ENCODE results near the gene SUPT20H. TPM values are rescaled to one million over a fixed set of nuclear protein-coding genes. Genes with fewer than 3 reads are reported as not detected.
A peak's percentile ranks its signal among the peaks of the same experiment; 100 is the strongest.

The SUPT20H gene
- total RNA-seq, 1 donor from 2014 or later, result 47.0 TPM

GRCh38 chr13:37014609-37015008 is 44.9 kb downstream of the SUPT20H start:
- Histone ChIP-seq H3K4me1 (ENCODE audit: control insufficient read depth in 3 of 3, insufficient read depth in 3 of 3, low read length in 3 of 3) (no peaks in the 10 kb centered on the region), H3K27ac (ENCODE audit: low read depth, low read length) (no peak overlapping the region), H3K27me3 (ENCODE audit: control insufficient read depth in 3 of 3, insufficient read depth in 3 of 3, low read length in 3 of 3) (no peaks in the 10 kb centered on the region), H3K9ac (ENCODE audit: low read depth in 1 of 3, low read length in 3 of 3) (no peak overlapping the region), H3K4me3 (ENCODE audit: low read length in 3 of 3) (no peak overlapping the region), H3K9me3 (ENCODE audit: control insufficient read depth in 3 of 3, low read length in 3 of 3) (no peaks in the 10 kb centered on the region), H3K36me3 (ENCODE audit: control insufficient read depth in 3 of 3, insufficient read depth in 3 of 3, low read length in 3 of 3) (peaks cover 18 to 53% (median 44%) of the 10 kb centered on the region in 3 donors)

GRCh38 chr13:37011788-37012187 is 47.7 kb downstream of the SUPT20H start:
- H3K36me3 ChIP-seq (ENCODE audit: control insufficient read depth in 3 of 3, insufficient read depth in 3 of 3, low read length in 3 of 3), result peaks cover 12 to 66% (median 56%) of the 10 kb centered on the region in 3 donors
- no peaks in the 10 kb centered on the region for H3K9me3 ChIP-seq (ENCODE audit: control insufficient read depth in 3 of 3, low read length in 3 of 3)

GRCh38 chr13:37011002-37011401 is 48.5 kb downstream of the SUPT20H start:
- Histone ChIP-seq H3K27me3 (ENCODE audit: control insufficient read depth in 3 of 3, insufficient read depth in 3 of 3, low read length in 3 of 3) (no peaks in the 10 kb centered on the region), H3K9me3 (ENCODE audit: control insufficient read depth in 3 of 3, low read length in 3 of 3) (no peaks in the 10 kb centered on the region), H3K36me3 (ENCODE audit: control insufficient read depth in 3 of 3, insufficient read depth in 3 of 3, low read length in 3 of 3) (peaks cover 13 to 67% (median 56%) of the 10 kb centered on the region in 3 donors), H3K9ac (ENCODE audit: low read depth in 1 of 3, low read length in 3 of 3) (no peak overlapping the region), H3K4me1 (ENCODE audit: control insufficient read depth in 3 of 3, insufficient read depth in 3 of 3, low read length in 3 of 3) (no peaks in the 10 kb centered on the region), H3K27ac (ENCODE audit: low read depth, low read length) (no peak overlapping the region), H3K4me3 (ENCODE audit: low read length in 3 of 3) (no peak overlapping the region)

More at GRCh38 chr13:37011788-37012187, 47.7 kb downstream of the SUPT20H start:
- no peaks in the 10 kb centered on the region for H3K4me1 ChIP-seq (ENCODE audit: control insufficient read depth in 3 of 3, insufficient read depth in 3 of 3, low read length in 3 of 3)
- no peak overlapping the region for H3K27ac ChIP-seq (ENCODE audit: low read depth, low read length)
- H3K27me3 ChIP-seq (ENCODE audit: control insufficient read depth in 3 of 3, insufficient read depth in 3 of 3, low read length in 3 of 3), result no peaks in the 10 kb centered on the region
- H3K9ac ChIP-seq (ENCODE audit: low read depth in 1 of 3, low read length in 3 of 3), result no peak overlapping the region
- no peak overlapping the region for H3K4me3 ChIP-seq (ENCODE audit: low read length in 3 of 3)

- H3K4me3 ChIP-seq (ENCODE audit: low read length in 3 of 3), result no peak overlapping the region
- peaks cover 13 to 71% (median 56%) of the 10 kb centered on the region in 3 donors for H3K36me3 ChIP-seq (ENCODE audit: control insufficient read depth in 3 of 3, insufficient read depth in 3 of 3, low read length in 3 of 3)
These were observed 49.1 kb downstream of the SUPT20H start for GRCh38 chr13:37010424-37010823.

GRCh38 chr13:37009692-37010091 is 49.8 kb downstream of the SUPT20H start:
- H3K9ac ChIP-seq (ENCODE audit: low read depth in 1 of 3, low read length in 3 of 3), result no peak overlapping the region
- H3K27me3 ChIP-seq (ENCODE audit: control insufficient read depth in 3 of 3, insufficient read depth in 3 of 3, low read length in 3 of 3), result no peaks in the 10 kb centered on the region
- H3K27ac ChIP-seq (ENCODE audit: low read depth, low read length), result no peak overlapping the region
- no peaks in the 10 kb centered on the region for H3K4me1 ChIP-seq (ENCODE audit: control insufficient read depth in 3 of 3, insufficient read depth in 3 of 3, low read length in 3 of 3)
- peaks cover 13 to 71% (median 60%) of the 10 kb centered on the region in 3 donors for H3K36me3 ChIP-seq (ENCODE audit: control insufficient read depth in 3 of 3, insufficient read depth in 3 of 3, low read length in 3 of 3)
- H3K4me3 ChIP-seq (ENCODE audit: low read length in 3 of 3), result no peak overlapping the region
- H3K9me3 ChIP-seq (ENCODE audit: control insufficient read depth in 3 of 3, low read length in 3 of 3), result no peaks in the 10 kb centered on the region

More at GRCh38 chr13:37010424-37010823, 49.1 kb downstream of the SUPT20H start:
- Histone ChIP-seq H3K9me3 (ENCODE audit: control insufficient read depth in 3 of 3, low read length in 3 of 3) (no peaks in the 10 kb centered on the region), H3K27ac (ENCODE audit: low read depth, low read length) (no peak overlapping the region), H3K4me1 (ENCODE audit: control insufficient read depth in 3 of 3, insufficient read depth in 3 of 3, low read length in 3 of 3) (no peaks in the 10 kb centered on the region), H3K9ac (ENCODE audit: low read depth in 1 of 3, low read length in 3 of 3) (no peak overlapping the region), H3K27me3 (ENCODE audit: control insufficient read depth in 3 of 3, insufficient read depth in 3 of 3, low read length in 3 of 3) (no peaks in the 10 kb centered on the region)

GRCh38 chr13:37001921-37002250 is 57.6 kb downstream of the SUPT20H start:
- H3K9ac ChIP-seq (ENCODE audit: low read depth in 1 of 3, low read length in 3 of 3), result no peak overlapping the region
- H3K4me3 ChIP-seq (ENCODE audit: low read length in 3 of 3), result peak overlapping the region in 1 of 3 donors; percentile 99

GRCh38 chr13:36999054-36999714 is 60.3 kb downstream of the SUPT20H start, which contains the start of gene ALG5:
Gene ALG5, minus strand, starts transcription at chr13:36999340. Its CDS starts 40 bp downstream, at chr13:36999300.
- no peaks in the 10 kb centered on the region for H3K9me3 ChIP-seq (ENCODE audit: control insufficient read depth in 3 of 3, low read length in 3 of 3)
- peaks cover 0 to 26% (median 21%) of the 10 kb centered on the region in 3 donors for H3K36me3 ChIP-seq (ENCODE audit: control insufficient read depth in 3 of 3, insufficient read depth in 3 of 3, low read length in 3 of 3)
- H3K4me3 ChIP-seq (ENCODE audit: low read length in 3 of 3), result peak within 1 kb of the TSS; percentile 81 to 99 (median 94)
- peak within 1 kb of the TSS; percentile 93 to 97 (median 93) for H3K9ac ChIP-seq (ENCODE audit: low read depth in 1 of 3, low read length in 3 of 3)
- peaks cover 12 to 17% (median 16%) of the 10 kb centered on the region in 3 donors for H3K4me1 ChIP-seq (ENCODE audit: control insufficient read depth in 3 of 3, insufficient read depth in 3 of 3, low read length in 3 of 3)
- peak within 1 kb of the TSS; percentile 94 for H3K27ac ChIP-seq (ENCODE audit: low read depth, low read length)
- H3K27me3 ChIP-seq (ENCODE audit: control insufficient read depth in 3 of 3, insufficient read depth in 3 of 3, low read length in 3 of 3), result no peaks in the 10 kb centered on the region

More at GRCh38 chr13:37001921-37002250, 57.6 kb downstream of the SUPT20H start:
- Histone ChIP-seq H3K9me3 (ENCODE audit: control insufficient read depth in 3 of 3, low read length in 3 of 3) (no peaks in the 10 kb centered on the region), H3K4me1 (ENCODE audit: control insufficient read depth in 3 of 3, insufficient read depth in 3 of 3, low read length in 3 of 3) (peaks cover 12 to 17% (median 16%) of the 10 kb centered on the region in 3 donors), H3K27me3 (ENCODE audit: control insufficient read depth in 3 of 3, insufficient read depth in 3 of 3, low read length in 3 of 3) (no peaks in the 10 kb centered on the region), H3K27ac (ENCODE audit: low read depth, low read length) (no peak overlapping the region), H3K36me3 (ENCODE audit: control insufficient read depth in 3 of 3, insufficient read depth in 3 of 3, low read length in 3 of 3) (peaks cover 4 to 31% (median 30%) of the 10 kb centered on the region in 3 donors)

- peaks cover 12 to 17% (median 16%) of the 10 kb centered on the region in 3 donors for H3K4me1 ChIP-seq (ENCODE audit: control insufficient read depth in 3 of 3, insufficient read depth in 3 of 3, low read length in 3 of 3)
These were observed 60.9 kb downstream of the SUPT20H start for GRCh38 chr13:36998624-36999041.

GRCh38 chr13:36997716-36998427 is 61.6 kb downstream of the SUPT20H start:
- peaks cover 6 to 29% (median 20%) of the 10 kb centered on the region in 3 donors for H3K36me3 ChIP-seq (ENCODE audit: control insufficient read depth in 3 of 3, insufficient read depth in 3 of 3, low read length in 3 of 3)
- H3K4me3 ChIP-seq (ENCODE audit: low read length in 3 of 3), result peak overlapping the region; percentile 81 to 96 (median 94)
- H3K27ac ChIP-seq (ENCODE audit: low read depth, low read length), result no peak overlapping the region

More at GRCh38 chr13:36998624-36999041, 60.9 kb downstream of the SUPT20H start:
- peak overlapping the region; percentile 81 to 96 (median 94) for H3K4me3 ChIP-seq (ENCODE audit: low read length in 3 of 3)
- no peaks in the 10 kb centered on the region for H3K9me3 ChIP-seq (ENCODE audit: control insufficient read depth in 3 of 3, low read length in 3 of 3)
- H3K36me3 ChIP-seq (ENCODE audit: control insufficient read depth in 3 of 3, insufficient read depth in 3 of 3, low read length in 3 of 3), result peaks cover 0 to 28% (median 20%) of the 10 kb centered on the region in 3 donors
- peak overlapping the region; percentile 63 for H3K27ac ChIP-seq (ENCODE audit: low read depth, low read length)
- peak overlapping the region; percentile 93 to 95 (median 93) for H3K9ac ChIP-seq (ENCODE audit: low read depth in 1 of 3, low read length in 3 of 3)
- H3K27me3 ChIP-seq (ENCODE audit: control insufficient read depth in 3 of 3, insufficient read depth in 3 of 3, low read length in 3 of 3), result no peaks in the 10 kb centered on the region

GRCh38 chr13:36992362-36992761 is 67.1 kb downstream of the SUPT20H start:
- H3K4me3 ChIP-seq (ENCODE audit: low read length in 3 of 3), result no peak overlapping the region
- no peaks in the 10 kb centered on the region for H3K4me1 ChIP-seq (ENCODE audit: control insufficient read depth in 3 of 3, insufficient read depth in 3 of 3, low read length in 3 of 3)
- no peak overlapping the region for H3K27ac ChIP-seq (ENCODE audit: low read depth, low read length)
- peaks cover 20 to 81% (median 68%) of the 10 kb centered on the region in 3 donors for H3K36me3 ChIP-seq (ENCODE audit: control insufficient read depth in 3 of 3, insufficient read depth in 3 of 3, low read length in 3 of 3)
- no peaks in the 10 kb centered on the region for H3K27me3 ChIP-seq (ENCODE audit: control insufficient read depth in 3 of 3, insufficient read depth in 3 of 3, low read length in 3 of 3)
- no peaks in the 10 kb centered on the region for H3K9me3 ChIP-seq (ENCODE audit: control insufficient read depth in 3 of 3, low read length in 3 of 3)
- H3K9ac ChIP-seq (ENCODE audit: low read depth in 1 of 3, low read length in 3 of 3), result no peak overlapping the region

More at GRCh38 chr13:36997716-36998427, 61.6 kb downstream of the SUPT20H start:
- H3K9ac ChIP-seq (ENCODE audit: low read depth in 1 of 3, low read length in 3 of 3), result peak overlapping the region; percentile 93 to 95 (median 93)
- peaks cover 12 to 17% (median 16%) of the 10 kb centered on the region in 3 donors for H3K4me1 ChIP-seq (ENCODE audit: control insufficient read depth in 3 of 3, insufficient read depth in 3 of 3, low read length in 3 of 3)
- H3K9me3 ChIP-seq (ENCODE audit: control insufficient read depth in 3 of 3, low read length in 3 of 3), result no peaks in the 10 kb centered on the region
- H3K27me3 ChIP-seq (ENCODE audit: control insufficient read depth in 3 of 3, insufficient read depth in 3 of 3, low read length in 3 of 3), result no peaks in the 10 kb centered on the region

Measured in skeletal muscle tissue (tissue), 4 donors.